Measurements from ENCODE around the gene ZNHIT2. TPM values are rescaled to one million over a fixed set of nuclear protein-coding genes. Genes with fewer than 3 reads are reported as not detected.

Gene ZNHIT2
- total and polyA plus RNA-seq, 2 of the 13 experiments (the other 11 are each of a cell fraction or from before 2014, with no cell fraction given): 1.1 to 6.5 TPM

GRCh38 chr11:65111744-65112545 lies 5.6 kb downstream of the ZNHIT2 start, which contains the start of gene TM7SF2 (continued):
- TF ChIP-seq ZNF550 (CRISPR knock-in tag; IDR thresholded peaks at IDR 0.05; ENCODE audit: borderline replicate concordance) (no peak), ZNF496 (CRISPR knock-in tag; IDR thresholded peaks at IDR 0.05; ENCODE audit: insufficient replicate concordance) (no peak), NCOA1 (CRISPR knock-in tag; IDR thresholded peaks at IDR 0.05) (no peak), PRMT3 (CRISPR knock-in tag; IDR thresholded peaks at IDR 0.05; ENCODE audit: borderline replicate concordance, low read depth) (no peak), ZNF432 (CRISPR knock-in tag; IDR thresholded peaks at IDR 0.05; ENCODE audit: borderline replicate concordance) (no peak), HMGA1 (CRISPR knock-in tag; conservative IDR thresholded peaks at IDR 0.05) (no peak), TBX2 (CRISPR knock-in tag; IDR thresholded peaks at IDR 0.05; ENCODE audit: borderline replicate concordance) (no peak; the same call in 1 of the 2 replicates), TP53 (CRISPR knock-in tag; conservative IDR thresholded peaks at IDR 0.05) (no peak), GABPB1 (CRISPR knock-in tag; IDR thresholded peaks at IDR 0.05) (peak; percentile 34; the same call in 1 of the 2 replicates), ZNF383 (CRISPR knock-in tag; IDR thresholded peaks at IDR 0.05; ENCODE audit: borderline replicate concordance) (no peak), BHLHE40 (IDR thresholded peaks at IDR 0.05; ENCODE audit: low read length) (0 out of 2 replicates have a peak, but pooled peaks have one; percentile 6), ARNT2 (CRISPR knock-in tag; IDR thresholded peaks at IDR 0.05; ENCODE audit: low read depth) (no peak; the same call in 1 of the 2 replicates), TCF12 (IDR thresholded peaks at IDR 0.05) (no peak), TCF12 (CRISPR knock-in tag; IDR thresholded peaks at IDR 0.05) (no peak), ZNF501 (CRISPR knock-in tag; IDR thresholded peaks at IDR 0.05) (peak; percentile 68; the same call in 1 of the 2 replicates), ZNF260 (CRISPR knock-in tag; IDR thresholded peaks at IDR 0.05; ENCODE audit: borderline replicate concordance, low read depth) (no peak), ETV6 (CRISPR knock-in tag; conservative IDR thresholded peaks at IDR 0.05) (no peak), ZNF430 (CRISPR knock-in tag; IDR thresholded peaks at IDR 0.05) (peak; percentile 41; the same call in 1 of the 2 replicates)
- TF ChIP-seq, protein P1, sequence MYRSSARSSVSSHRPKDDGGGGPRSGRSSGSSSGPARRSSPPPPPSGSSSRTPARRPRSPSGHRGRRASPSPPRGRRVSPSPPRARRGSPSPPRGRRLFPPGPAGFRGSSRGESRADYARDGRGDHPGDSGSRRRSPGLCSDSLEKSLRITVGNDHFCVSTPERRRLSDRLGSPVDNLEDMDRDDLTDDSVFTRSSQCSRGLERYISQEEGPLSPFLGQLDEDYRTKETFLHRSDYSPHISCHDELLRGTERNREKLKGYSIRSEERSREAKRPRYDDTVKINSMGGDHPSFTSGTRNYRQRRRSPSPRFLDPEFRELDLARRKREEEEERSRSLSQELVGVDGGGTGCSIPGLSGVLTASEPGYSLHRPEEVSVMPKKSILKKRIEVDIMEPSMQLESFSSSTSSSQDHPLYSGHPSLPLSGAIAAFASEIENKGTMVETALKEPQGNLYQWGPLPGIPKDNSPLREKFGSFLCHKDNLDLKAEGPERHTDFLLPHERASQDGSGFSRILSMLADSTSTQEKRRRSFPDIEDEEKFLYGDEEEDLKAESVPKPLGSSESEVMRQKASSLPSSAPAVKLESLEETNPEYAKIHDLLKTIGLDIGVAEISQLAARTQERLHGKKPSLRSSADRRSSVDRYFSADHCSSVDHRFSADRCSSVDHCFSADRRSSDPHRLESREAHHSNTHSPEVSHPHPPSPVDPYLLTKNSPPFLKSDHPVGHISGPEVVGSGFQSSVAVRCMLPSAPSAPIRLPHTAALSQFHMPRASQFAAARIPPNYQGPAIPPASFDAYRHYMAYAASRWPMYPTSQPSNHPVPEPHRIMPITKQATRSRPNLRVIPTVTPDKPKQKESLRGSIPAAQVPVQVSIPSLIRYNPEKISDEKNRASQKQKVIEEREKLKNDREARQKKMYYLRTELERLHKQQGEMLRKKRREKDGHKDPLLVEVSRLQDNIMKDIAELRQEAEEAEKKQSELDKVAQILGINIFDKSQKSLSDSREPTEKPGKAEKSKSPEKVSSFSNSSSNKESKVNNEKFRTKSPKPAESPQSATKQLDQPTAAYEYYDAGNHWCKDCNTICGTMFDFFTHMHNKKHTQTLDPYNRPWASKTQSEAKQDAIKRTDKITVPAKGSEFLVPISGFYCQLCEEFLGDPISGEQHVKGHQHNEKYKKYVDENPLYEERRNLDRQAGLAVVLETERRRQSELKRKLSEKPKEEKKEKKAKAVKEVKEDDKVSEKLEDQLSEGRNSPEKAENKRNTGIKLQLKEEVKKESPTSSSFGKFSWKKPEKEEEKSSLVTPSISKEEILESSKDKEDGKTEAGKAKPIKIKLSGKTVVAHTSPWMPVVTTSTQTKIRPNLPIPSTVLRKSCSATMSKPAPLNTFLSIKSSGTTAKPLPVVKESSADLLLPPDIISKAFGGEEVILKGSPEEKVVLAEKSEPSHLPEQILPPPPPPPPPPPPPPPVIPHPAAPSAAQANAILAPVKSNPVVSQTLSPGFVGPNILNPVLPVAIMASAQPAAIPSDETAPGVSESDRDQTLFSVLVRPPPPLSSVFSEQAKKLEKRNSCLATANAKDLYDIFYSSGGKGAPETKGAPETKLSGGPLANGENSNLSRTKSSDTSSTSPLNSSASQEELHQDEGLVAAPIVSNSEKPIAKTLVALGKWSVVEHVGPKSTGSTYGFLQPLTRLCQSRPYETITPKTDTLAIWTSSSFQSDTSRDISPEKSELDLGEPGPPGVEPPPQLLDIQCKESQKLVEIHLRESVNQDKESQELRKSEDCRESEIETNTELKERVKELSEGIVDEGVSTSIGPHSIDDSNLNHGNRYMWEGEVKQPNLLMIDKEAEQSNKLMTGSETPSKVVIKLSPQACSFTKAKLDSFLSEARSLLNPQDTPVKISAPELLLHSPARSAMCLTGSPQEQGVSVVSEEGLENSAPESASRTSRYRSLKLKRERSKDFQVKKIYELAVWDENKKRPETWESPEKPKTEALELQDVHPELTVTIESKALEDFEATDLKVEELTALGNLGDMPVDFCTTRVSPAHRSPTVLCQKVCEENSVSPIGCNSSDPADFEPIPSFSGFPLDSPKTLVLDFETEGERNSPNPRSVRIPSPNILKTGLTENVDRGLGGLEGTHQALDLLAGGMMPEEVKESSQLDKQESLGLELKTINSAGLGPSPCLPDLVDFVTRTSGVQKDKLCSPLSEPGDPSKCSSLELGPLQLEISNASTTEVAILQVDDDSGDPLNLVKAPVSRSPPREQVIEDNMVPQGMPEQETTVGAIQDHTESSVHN (CRISPR knock-in tag; IDR thresholded peaks at IDR 0.05): no peak
- TF ChIP-seq, protein P2, sequence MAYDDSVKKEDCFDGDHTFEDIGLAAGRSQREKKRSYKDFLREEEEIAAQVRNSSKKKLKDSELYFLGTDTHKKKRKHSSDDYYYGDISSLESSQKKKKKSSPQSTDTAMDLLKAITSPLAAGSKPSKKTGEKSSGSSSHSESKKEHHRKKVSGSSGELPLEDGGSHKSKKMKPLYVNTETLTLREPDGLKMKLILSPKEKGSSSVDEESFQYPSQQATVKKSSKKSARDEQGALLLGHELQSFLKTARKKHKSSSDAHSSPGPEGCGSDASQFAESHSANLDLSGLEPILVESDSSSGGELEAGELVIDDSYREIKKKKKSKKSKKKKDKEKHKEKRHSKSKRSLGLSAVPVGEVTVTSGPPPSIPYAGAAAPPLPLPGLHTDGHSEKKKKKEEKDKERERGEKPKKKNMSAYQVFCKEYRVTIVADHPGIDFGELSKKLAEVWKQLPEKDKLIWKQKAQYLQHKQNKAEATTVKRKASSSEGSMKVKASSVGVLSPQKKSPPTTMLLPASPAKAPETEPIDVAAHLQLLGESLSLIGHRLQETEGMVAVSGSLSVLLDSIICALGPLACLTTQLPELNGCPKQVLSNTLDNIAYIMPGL (CRISPR knock-in tag; IDR thresholded peaks at IDR 0.05; ENCODE audit: borderline replicate concordance in 1 of 2, low read depth in 1 of 2): no peak
